Measurements from ENCODE around the gene ZNF385D.

- TF ChIP-seq CTCF (conservative IDR thresholded peaks at IDR 0.05 in 1 of 2, IDR thresholded peaks at IDR 0.05 in 1 of 2; ENCODE audit: extremely low read depth in 1 of 2, insufficient read depth in 1 of 2, low read depth in 1 of 2, low read length in 2 of 2), result no peak
- TF ChIP-seq EZH2 (IDR thresholded peaks at IDR 0.05; ENCODE audit: borderline replicate concordance, low read length), result no peak
Observed at GRCh38 chr3:21747376-21747775, 3.6 kb downstream of the ZNF385D start.

Data from mammary epithelial cell (primary cell).